Myocyte (in vitro differentiated cells): ENCODE results near the gene GCFC2. TPM values are rescaled to one million over a fixed set of nuclear protein-coding genes. Genes with fewer than 3 reads are reported as not detected.

Experiments
- DNase-seq: peaks from one replicate; pipeline ENCODE4 v3.0.0-alpha.2; 2012; ENCODE audit warnings: low read depth
- total RNA-seq: library from RNA; depleted of rRNA; stranded (reverse); fragments of >200 nt; gene quantifications from 2 replicates; pipeline ENCODE4 v1.2.3, GENCODE V29; 2014

The GCFC2 gene
- total RNA-seq, 1 donor from 2014 or later = 10.5 TPM

DNA sequence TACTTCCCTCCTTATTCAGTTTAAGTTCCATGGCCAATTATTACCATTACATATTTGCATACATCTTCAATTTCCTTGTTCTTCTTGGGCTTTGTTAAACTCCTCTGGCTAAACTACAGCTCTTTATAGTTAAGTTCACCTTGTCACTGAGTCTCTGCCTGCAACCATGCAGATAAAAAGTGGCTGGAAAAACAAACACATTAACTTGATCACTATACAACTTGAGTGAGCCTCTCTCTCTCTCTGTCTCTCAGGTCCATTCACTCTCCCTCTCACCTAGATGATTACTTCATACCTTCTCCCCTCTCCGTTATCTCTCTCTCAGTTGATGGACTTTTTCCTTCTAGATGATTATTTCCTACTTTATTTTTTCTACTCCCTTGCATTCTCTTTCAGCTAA, 30.3 kb downstream of the GCFC2 start:
- no peak for DNase-seq

- DNase-seq = no peak
These were observed 31.2 kb downstream of the GCFC2 start for GRCh38 chr2:75679556-75679955.

DNA sequence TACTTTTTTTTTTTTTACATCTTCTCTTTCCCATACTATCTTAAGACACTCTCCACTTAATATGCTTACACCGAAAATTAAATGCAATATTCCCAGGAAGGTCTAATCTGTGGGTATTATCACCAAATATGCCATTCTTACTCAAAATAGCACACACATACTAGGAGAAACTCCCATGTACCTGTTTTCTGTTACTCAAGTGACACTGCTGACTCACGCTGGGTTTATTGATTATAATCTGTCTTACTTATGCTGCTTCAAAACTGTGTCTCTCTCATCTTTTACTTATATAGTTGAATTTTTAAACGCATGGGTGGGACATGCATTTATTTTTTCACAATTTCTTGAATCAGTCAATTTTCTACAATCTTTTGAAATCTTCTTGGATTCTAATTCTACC, 34.3 kb downstream of the GCFC2 start:
- DNase-seq = no peak

DNA sequence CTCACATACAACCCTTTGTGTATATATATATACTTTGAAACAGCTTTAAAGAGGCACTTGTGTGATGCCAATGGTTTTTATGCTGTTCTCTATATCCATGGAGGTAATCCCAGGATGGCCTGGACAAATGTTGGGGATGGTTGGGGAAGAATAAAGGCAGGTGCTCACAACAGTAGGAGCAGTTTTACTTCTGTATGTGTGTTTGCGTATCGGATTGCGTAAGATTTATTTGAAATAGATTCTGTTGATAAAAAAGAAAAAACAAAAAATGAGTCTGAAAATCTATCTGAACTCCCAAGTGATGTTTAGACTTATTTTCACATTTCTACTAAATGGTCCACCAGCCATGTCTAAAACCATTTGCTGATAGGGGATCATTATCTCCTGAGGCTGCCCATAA, 34.8 kb downstream of the GCFC2 start:
- DNase-seq = no peak

- peak; percentile 82 for DNase-seq
These were observed 35.3 kb downstream of the GCFC2 start for GRCh38 chr2:75675423-75675822.

DNA sequence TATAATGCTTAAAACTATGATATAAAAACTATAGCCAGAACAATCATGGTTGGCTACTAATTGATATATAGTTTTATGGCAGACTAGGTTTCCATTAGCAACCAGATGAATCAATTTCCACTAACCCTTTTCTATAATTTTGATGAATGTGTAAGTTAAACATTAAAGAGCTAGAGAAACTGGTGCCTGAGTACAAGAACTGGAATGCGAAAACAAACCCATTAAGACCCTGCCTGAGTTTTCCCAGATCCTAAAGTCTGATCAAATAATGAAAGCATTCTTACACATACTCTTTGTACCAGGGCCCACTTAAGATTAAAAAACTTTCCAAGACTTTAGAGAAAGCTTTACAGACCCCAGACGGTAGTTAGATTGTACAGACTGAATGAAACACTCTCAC, 42.8 kb downstream of the GCFC2 start:
- no peak for DNase-seq

DNA sequence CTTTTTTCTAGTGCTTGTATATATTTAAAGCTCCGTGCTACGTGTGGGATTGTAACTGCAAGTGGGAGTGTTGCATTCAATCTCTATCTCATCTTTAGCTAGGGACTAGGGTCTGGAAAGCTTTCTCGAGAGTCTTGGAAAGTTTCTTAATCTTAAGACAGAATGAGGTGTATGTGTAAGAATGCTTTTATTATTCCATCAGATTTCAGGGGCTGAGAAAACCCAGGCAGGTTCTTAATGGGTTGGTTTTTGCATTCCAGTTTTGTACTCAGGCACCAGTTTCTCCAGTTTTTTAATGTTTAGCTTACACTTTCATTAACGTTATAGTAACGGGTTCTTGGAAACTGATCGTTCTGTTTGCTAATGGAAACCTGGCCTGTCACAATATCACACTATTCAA, 43.8 kb downstream of the GCFC2 start:
- no peak for DNase-seq

- DNase-seq = no peak
These were observed 52.9 kb downstream of the GCFC2 start for GRCh38 chr2:75657798-75658197.

- DNase-seq = no peak
These were observed 54.2 kb downstream of the GCFC2 start for GRCh38 chr2:75656563-75656962.

- DNase-seq = no peak
These were observed 54.9 kb downstream of the GCFC2 start for GRCh38 chr2:75655861-75656260.

DNA sequence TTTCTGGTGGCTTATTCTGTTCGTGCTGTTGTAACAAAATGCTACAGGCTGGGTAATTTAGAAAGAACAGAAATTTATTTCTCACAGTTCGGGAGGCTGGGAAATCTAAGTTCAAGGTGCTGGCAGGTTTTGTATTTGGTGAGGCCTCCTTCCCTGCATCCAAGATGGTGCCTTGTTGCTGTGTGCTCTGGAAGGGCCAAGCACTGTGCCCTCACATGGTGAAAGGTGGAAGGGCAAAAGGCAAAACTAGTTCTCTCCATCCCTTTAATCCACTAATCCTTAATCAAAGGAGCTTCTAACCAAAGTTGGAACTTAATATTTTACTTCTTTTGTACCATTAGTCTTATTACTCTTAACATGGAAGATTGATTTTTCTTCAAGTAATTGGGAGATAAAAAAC, 56.7 kb downstream of the GCFC2 start:
- no peak for DNase-seq

DNA sequence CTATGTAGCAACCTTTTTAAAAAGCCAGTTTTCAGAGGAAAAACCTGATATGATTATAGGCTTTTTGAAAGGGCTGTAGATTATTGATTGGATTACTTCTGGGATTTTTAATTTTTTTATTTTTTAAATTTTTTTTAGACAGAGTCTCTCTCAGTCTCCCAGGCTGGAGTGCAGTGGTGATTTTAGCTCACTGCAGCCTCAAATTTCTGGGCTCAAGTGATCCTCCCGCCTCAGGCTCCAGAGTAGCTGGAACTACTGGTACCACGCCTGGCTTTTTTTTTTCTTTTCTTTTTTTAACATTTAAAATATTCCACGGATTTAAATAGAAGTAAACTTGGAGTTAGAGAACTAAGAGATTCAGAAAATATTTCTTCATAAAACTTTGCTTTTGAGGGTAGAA, 62.9 kb downstream of the GCFC2 start:
- DNase-seq = no peak

GRCh38 chr2:75646583-75647425, 63.9 kb downstream of the GCFC2 start, which contains the start of gene MRPL19:
TSS of gene MRPL19 (plus strand) at chr2:75646783. CDS start at chr2:75646808, 25 bp downstream.
- peak; percentile 96 for DNase-seq

DNA sequence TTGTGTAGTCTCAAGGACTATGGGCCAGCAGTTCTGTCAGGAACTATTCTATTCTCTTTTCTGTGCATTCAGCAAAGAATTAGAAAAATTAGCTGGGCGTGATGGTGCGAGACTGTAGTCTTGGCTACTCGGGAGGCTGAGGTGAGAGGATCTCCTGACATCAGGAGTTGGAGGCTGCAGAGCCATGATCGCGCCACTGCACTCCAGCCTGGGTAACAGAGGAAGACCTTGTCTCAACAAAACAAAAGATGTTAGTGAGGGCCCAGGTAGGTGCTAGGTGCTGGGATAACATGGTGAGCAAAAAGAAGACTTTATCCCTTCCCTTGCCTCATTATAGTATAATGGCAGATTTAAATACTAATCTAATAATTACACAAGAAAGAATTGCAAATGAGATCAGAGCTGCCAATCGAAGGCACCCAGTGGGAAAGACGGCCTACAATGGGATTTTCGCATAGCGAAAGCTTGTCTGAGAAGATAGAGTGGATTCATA, 64.6 kb downstream of the GCFC2 start:
- DNase-seq = no peak

DNA sequence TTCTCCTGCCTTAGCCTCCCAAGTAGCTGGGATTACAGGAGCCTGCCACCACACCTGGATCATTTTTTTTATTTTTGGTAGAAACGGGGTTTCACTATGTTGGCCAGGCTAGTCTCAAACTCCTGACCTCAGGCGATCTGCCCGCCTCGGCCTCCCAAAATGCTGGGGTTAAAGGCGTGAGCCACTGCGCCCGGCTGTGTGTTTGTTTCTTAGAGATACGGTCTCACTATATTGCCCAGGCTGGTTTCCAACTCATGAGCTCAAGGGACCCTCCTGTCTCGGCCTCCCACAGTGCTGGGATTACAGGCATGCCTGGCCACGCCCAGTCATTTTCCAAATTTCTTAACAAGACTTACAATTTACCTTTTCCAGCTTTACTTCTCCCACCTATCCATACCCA, 65.1 kb downstream of the GCFC2 start:
- DNase-seq = no peak

- DNase-seq = no peak
These were observed 66.7 kb downstream of the GCFC2 start for GRCh38 chr2:75643980-75644379.

GRCh38 chr2:75641587-75641986, 69.1 kb downstream of the GCFC2 start:
- DNase-seq = no peak

DNA sequence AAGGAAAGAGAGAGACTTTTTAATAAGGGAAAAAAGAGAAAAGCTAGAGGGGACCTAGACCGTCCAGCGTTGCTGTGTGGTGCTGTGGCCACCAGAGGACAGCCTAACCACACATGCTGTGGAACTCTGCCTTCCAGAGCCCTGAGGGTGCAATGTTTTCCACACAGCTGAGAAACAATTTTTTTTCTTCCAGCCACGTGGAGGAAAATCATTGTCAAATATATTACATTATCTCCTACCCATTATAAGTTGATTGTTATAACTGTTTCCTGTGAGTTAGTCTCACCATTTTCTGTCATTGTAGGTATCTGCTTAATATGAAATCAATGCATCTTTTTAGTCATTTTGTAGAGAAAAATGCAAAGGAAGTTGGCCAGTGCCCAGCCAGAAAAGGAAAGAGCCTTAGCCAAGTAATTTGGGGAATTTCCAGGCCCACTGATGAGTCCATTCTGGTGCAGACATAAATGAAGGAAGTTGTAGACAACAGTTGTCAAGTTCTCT, 70.0 kb downstream of the GCFC2 start:
- DNase-seq = peak; percentile 73

DNA sequence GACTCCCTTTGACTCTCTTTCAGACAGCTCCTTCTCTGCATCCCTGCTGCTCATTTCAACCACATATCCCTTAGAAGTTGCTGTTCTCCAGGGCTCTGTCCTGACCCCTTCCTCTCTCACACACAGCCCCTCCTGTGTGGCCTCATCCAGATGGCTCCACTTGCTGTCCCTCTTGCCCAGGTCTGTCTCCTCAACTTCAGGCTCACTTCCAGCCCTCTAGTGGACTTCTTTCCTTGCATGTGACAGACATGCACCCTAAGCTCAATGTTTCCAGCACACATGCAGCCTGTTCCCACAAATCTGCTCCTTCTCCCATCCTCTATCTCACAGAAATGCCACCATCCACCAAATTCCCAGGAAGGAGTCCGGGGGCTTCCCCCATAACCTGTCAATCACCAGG, 73.1 kb downstream of the GCFC2 start:
- no peak for DNase-seq

DNA sequence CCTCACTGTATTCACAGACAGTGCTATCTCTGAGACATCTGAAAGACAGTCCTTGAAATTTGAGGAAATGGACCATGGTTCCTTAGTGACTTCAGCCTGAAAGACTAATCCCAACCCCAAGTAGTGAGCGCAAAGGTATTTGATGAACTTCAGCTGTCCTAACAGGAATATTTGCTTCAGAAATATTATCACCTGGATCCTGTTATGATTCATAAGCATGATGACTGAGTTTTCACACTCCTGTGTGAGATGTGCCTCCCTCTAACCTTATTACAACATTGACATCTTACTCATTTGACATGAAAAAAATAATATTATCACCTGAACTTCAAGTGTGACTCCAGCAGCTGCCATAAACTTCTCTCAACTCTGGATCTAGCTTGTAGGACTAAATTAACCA, 75.8 kb downstream of the GCFC2 start:
- DNase-seq = no peak

DNA sequence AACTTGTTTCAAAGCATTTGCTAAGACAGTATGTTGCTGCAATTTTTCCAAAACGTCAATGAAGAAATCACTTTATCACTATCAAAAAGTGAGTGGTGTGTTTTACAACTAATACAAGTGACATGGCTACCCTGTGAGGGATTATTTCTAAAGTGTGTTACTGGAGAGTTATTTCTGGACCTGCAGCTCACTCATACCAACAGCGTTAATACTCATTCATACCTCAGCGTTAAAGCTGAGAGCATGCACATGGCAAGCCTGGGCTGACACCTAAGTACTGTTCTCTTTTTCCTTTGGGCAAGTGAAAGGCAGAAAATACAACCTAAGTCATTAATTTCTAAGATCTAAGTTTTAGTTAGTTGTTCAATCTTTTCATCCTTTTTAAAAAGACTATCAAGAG, 77.1 kb downstream of the GCFC2 start:
- DNase-seq = no peak

DNA sequence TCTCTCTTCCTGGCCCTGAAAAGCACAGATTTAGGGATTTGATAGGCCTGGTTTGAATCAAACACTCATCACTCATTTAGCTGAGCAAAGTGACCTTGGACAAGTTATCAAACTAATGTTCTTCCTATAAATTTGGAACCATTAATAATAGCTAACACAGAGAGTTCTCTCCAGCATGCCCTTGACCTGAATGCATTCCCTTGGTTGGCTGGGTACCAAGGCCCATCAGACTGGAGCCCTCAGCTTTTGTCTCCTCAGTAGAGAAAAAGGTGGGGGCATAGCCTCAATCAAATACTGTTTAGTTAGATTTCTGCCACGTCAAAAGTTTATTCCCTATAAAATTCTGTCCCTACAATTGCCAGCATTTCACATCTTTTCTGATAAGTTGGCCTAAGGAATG, 77.9 kb downstream of the GCFC2 start:
- no peak for DNase-seq

- peak; percentile 32 for DNase-seq
These were observed 78.5 kb downstream of the GCFC2 start for GRCh38 chr2:75632091-75632701.
